Measurements from ENCODE around the gene LARP4B.

The LARP4B gene

GRCh38 chr10:767211-767610, 164.3 kb downstream of the LARP4B start:
- no peak for DNase-seq
- no peaks in the 10 kb centered on the region for H3K36me3 ChIP-seq (ENCODE audit: control insufficient read depth in 4 of 4, insufficient read depth in 4 of 4, low read length in 3 of 4)
- H3K27me3 ChIP-seq (replicated peaks in 2 of 5; ENCODE audit: control insufficient read depth in 4 of 5, insufficient read depth in 5 of 5, low read length in 4 of 5), result peaks cover 0 to 14% (median 2%) of the 10 kb centered on the region in 5 experiments
- H3K27ac ChIP-seq (ENCODE audit: insufficient read depth in 1 of 2, low read depth in 1 of 2, low read length in 2 of 2, poor library complexity in 1 of 2, severe bottlenecking in 2 of 2), result no peak overlapping the region
- POLR2A ChIA-PET, result no interaction called here
- CTCF ChIA-PET, result no interaction called here
- peaks cover 0 to 37% (median 10%) of the 10 kb centered on the region in 5 experiments for H3K9me3 ChIP-seq (ENCODE audit: control extremely low read depth in 1 of 5, control insufficient read depth in 4 of 5, insufficient read depth in 2 of 5, low read depth in 1 of 5, low read length in 4 of 5)
- H3K4me1 ChIP-seq (ENCODE audit: control extremely low read depth in 1 of 4, control insufficient read depth in 4 of 4, insufficient read depth in 4 of 4, low read length in 3 of 4), result no peaks in the 10 kb centered on the region
- no peak overlapping the region for H3K4me3 ChIP-seq (ENCODE audit: control insufficient read depth in 1 of 7, extremely low read depth in 1 of 7, insufficient read depth in 4 of 7, low read depth in 2 of 7, low read length in 6 of 7)
- WGBS (ENCODE audit: insufficient coverage), result 100% methylated on average over 1 of the region's 1 CpG

- ChIA-PET CTCF (no interaction called here), POLR2A (no interaction called here)
- peak in 2 of 3 donors; percentile 30 to 35 for DNase-seq
- no peaks in the 10 kb centered on the region for H3K4me1 ChIP-seq (ENCODE audit: control extremely low read depth in 1 of 4, control insufficient read depth in 4 of 4, insufficient read depth in 4 of 4, low read length in 3 of 4)
- peaks cover 4 to 46% (median 18%) of the 10 kb centered on the region in 5 experiments for H3K9me3 ChIP-seq (ENCODE audit: control extremely low read depth in 1 of 5, control insufficient read depth in 4 of 5, insufficient read depth in 2 of 5, low read depth in 1 of 5, low read length in 4 of 5)
- H3K27me3 ChIP-seq (replicated peaks in 2 of 5; ENCODE audit: control insufficient read depth in 4 of 5, insufficient read depth in 5 of 5, low read length in 4 of 5), result peaks cover 0 to 4% (median 0%) of the 10 kb centered on the region in 5 experiments
- H3K36me3 ChIP-seq (ENCODE audit: control insufficient read depth in 4 of 4, insufficient read depth in 4 of 4, low read length in 3 of 4), result no peaks in the 10 kb centered on the region
- no peak overlapping the region for H3K27ac ChIP-seq (ENCODE audit: insufficient read depth in 1 of 2, low read depth in 1 of 2, low read length in 2 of 2, poor library complexity in 1 of 2, severe bottlenecking in 2 of 2)
- H3K4me3 ChIP-seq (ENCODE audit: control insufficient read depth in 1 of 7, extremely low read depth in 1 of 7, insufficient read depth in 4 of 7, low read depth in 2 of 7, low read length in 6 of 7), result no peak overlapping the region
Measured at GRCh38 chr10:761376-761775, 170.1 kb downstream of the LARP4B start.

GRCh38 chr10:760622-761021, 170.9 kb downstream of the LARP4B start:
- Histone ChIP-seq H3K27ac (ENCODE audit: insufficient read depth in 1 of 2, low read depth in 1 of 2, low read length in 2 of 2, poor library complexity in 1 of 2, severe bottlenecking in 2 of 2) (no peak overlapping the region), H3K27me3 (replicated peaks in 2 of 5; ENCODE audit: control insufficient read depth in 4 of 5, insufficient read depth in 5 of 5, low read length in 4 of 5) (peaks cover 0 to 4% (median 0%) of the 10 kb centered on the region in 5 experiments), H3K36me3 (ENCODE audit: control insufficient read depth in 4 of 4, insufficient read depth in 4 of 4, low read length in 3 of 4) (no peaks in the 10 kb centered on the region), H3K4me3 (ENCODE audit: control insufficient read depth in 1 of 7, extremely low read depth in 1 of 7, insufficient read depth in 4 of 7, low read depth in 2 of 7, low read length in 6 of 7) (no peak overlapping the region), H3K9me3 (ENCODE audit: control extremely low read depth in 1 of 5, control insufficient read depth in 4 of 5, insufficient read depth in 2 of 5, low read depth in 1 of 5, low read length in 4 of 5) (peaks cover 4 to 47% (median 19%) of the 10 kb centered on the region in 5 experiments), H3K4me1 (ENCODE audit: control extremely low read depth in 1 of 4, control insufficient read depth in 4 of 4, insufficient read depth in 4 of 4, low read length in 3 of 4) (no peaks in the 10 kb centered on the region)
- no CpG with 5 or more reads among the region's 2 CpGs for WGBS (ENCODE audit: insufficient coverage)
- ChIA-PET POLR2A (no interaction called here), CTCF (no interaction called here)
- DNase-seq, result no peak

GRCh38 chr10:759898-760477, 171.5 kb downstream of the LARP4B start:
- Histone ChIP-seq H3K4me3 (ENCODE audit: control insufficient read depth in 1 of 7, extremely low read depth in 1 of 7, insufficient read depth in 4 of 7, low read depth in 2 of 7, low read length in 6 of 7) (no peak overlapping the region), H3K4me1 (ENCODE audit: control extremely low read depth in 1 of 4, control insufficient read depth in 4 of 4, insufficient read depth in 4 of 4, low read length in 3 of 4) (no peaks in the 10 kb centered on the region), H3K36me3 (ENCODE audit: control insufficient read depth in 4 of 4, insufficient read depth in 4 of 4, low read length in 3 of 4) (no peaks in the 10 kb centered on the region), H3K9me3 (ENCODE audit: control extremely low read depth in 1 of 5, control insufficient read depth in 4 of 5, insufficient read depth in 2 of 5, low read depth in 1 of 5, low read length in 4 of 5) (peaks cover 7 to 54% (median 22%) of the 10 kb centered on the region in 5 experiments), H3K27ac (ENCODE audit: insufficient read depth in 1 of 2, low read depth in 1 of 2, low read length in 2 of 2, poor library complexity in 1 of 2, severe bottlenecking in 2 of 2) (no peak overlapping the region), H3K27me3 (replicated peaks in 2 of 5; ENCODE audit: control insufficient read depth in 4 of 5, insufficient read depth in 5 of 5, low read length in 4 of 5) (peaks cover 0 to 4% (median 0%) of the 10 kb centered on the region in 5 experiments)
- CTCF ChIA-PET, result no interaction called here
- 100% methylated on average over 2 of the region's 5 CpGs for whole genome bisulfite sequencing (ENCODE audit: insufficient coverage)
- POLR2A ChIA-PET, result no interaction called here
- DNase-seq, result no peak
